HG02759 (cell line): ENCODE measurements around the gene FBXO36.
"Not testable (repeated sequence)": the region's sequence is repeated elsewhere in the genome, so short reads cannot be mapped to it uniquely, and the experiment has no call there.

Experiments
- ATAC-seq: cut with Tn5 transposase; IDR thresholded peaks from one replicate; pipeline ENCODE4 v1.9.1; 2021; ENCODE audit warnings: mild to moderate bottlenecking, moderate library complexity; ENCODE audit not compliant: unreplicated experiment

The FBXO36 gene

DNA sequence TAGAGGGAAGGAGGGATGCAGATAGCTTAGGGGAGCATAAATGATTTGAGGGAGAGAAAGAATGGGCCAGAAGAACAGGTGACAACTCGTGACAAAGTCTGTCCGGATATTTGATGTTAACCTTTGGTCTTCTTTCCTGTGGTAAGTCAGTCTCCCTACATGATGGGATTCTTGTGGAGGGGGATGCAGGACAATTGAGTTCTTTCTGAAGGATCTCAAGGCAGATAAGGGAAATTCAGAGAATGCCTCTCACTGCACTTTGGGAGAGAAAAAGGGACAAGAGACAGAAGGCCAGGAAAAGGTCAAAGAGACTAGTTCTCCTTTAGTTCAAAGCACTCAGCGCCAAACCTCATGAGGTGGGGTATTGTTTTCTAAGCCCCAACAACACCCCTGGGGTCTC, 34.2 kb downstream of the FBXO36 start:
- no peak for ATAC-seq

DNA sequence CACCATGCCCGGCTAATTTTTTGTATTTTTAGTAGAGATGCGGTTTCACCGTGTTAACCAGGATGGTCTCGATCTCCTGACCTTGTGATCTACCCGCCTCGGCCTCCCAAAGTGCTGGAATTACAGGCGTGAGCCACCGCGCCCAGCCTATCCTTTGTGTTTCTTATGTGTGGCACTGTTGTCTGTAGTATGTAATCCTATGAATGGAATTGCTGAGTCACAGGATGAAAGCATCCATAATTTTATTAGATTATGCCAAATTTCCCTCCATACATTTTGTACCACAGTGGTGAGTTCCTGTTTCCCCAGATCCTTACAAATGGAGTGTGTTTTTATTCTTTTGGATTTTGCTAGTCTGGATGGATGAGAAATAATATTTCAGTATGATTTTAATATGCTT, 41.3 kb downstream of the FBXO36 start:
- not testable (repeated sequence) for ATAC-seq

DNA sequence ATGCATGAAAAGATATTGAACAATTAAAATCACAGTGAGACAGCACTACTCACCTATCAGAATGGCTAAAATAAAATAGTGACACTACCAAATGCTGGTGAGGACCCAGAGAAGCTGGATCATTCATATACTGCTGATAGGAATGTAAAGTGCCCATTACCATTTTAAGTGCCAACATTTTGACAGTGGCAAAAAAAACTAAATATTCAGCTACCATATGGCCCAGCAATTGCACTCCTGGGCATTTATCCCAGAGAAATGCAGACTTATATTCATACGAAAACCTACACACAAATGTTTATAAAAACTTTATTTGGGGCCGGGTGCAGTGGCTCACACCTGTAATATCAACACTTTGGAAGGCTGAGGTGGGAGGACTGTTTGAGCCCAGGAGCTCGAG, 47.6 kb downstream of the FBXO36 start:
- no peak for ATAC-seq

DNA sequence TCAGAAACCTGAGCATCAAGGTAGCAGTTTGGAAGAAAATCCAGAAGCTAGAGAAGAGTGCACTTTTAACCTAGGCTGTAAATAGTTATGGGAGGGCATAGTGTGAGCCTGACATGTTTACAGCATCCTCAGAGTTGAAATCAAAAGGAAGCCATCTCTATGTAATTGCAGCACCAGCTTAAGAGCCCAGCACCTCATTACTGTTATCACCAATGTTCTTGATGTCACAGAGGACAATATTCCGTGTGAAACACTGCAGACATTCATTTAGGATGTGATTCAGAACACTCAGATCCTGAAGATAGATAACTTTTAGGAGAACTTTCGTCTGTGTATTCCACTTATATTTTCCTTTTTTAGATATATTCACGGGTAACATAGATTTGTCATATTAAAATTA, 48.1 kb downstream of the FBXO36 start:
- no peak for ATAC-seq

DNA sequence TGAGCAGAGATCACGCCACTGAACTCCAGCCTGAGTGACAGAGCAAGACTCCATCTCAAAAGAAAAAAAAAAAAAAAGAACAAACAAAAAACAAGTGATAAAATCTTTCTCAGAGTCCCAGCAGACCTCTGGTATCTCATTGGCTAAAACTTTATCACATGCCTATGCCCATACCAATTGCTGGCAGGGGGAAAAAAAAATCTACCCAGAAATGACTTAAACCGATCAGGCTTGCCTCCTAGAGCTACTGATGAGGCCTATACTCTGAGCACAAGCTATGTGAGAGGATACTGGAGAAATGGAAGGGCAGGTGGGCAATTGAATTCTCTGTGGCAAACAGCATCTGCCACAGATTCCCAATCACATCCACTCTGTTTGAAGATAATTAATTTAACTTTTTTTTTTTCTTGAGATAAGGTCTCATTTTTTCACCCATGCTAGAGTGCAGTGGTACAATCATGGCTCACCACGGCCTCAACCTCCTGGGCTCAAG, 49.0 kb downstream of the FBXO36 start:
- ATAC-seq = no peak

DNA sequence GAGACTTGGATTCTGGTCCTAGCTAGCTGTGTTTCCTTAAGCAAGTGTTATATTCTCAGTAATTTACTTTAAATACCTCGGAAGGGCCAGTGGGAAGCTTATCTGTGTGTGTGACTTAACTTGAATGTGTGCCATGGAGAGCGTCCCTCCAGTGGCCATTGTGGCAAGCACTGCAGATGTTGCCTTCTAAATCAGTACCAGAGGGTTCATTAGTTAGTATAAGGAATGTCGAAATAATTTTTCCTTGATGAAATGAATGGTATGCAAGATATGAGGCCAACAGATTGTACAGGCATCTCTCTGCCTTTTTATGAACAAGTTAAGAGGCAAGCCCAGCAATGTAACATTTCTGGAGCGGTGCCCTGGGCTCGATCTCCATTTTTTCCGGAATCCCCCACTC, 52.0 kb downstream of the FBXO36 start:
- no peak for ATAC-seq

DNA sequence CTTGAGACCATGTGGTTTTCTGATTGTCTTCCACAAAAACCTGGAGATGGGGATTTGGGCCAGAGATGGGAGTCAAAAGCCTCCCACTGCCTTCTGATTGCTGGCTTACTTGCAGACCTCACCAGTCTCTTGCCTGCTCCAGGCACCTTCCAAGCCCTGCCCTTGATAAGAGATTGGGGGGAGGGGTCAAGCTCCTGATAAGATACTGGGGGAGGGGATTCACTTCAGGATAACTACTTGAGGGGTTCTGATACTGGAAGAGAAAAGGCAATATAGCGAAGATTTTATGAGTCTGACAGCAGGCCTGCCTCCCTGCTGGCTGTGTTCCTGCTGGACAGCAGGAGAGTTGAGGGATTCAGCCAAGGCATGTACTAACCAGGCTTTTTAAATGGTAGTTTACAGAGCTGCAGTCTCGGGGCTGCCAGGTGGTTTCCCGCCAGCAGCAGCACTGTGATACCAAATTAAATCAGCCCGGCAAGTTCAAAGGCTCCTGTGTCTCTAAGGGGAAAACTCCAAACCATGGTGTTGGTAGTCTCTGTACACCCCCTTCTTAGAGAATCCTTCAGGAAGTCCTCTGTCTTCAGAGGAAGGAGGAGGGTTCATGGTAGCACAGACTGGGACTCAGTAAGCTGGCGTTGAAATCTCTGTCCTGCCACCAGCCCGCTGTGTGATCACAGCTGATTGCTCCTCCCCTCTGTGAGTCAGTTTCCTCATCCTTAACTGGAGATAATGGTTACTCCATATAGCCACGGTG, 58.3 kb downstream of the FBXO36 start:
- ATAC-seq = peak; percentile 57

DNA sequence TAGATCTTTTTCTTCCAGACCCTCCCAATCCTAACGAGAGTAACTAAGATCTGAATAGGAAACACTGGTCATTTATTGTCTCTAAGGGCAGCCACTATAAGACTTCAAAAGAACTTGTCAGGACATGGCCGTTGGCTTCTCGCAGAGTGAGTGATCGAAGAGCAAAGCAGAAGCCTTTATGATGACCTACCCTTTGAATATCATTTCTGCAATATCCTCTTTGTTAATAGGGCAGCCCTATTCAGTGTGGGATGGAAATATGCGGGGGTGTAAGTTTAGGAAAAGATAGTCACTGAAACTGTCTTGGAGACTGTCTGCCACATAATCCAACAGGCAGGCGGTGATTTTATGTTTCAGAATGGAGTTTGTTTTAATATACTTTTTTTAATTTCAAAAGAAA, 70.9 kb downstream of the FBXO36 start:
- no peak for ATAC-seq

DNA sequence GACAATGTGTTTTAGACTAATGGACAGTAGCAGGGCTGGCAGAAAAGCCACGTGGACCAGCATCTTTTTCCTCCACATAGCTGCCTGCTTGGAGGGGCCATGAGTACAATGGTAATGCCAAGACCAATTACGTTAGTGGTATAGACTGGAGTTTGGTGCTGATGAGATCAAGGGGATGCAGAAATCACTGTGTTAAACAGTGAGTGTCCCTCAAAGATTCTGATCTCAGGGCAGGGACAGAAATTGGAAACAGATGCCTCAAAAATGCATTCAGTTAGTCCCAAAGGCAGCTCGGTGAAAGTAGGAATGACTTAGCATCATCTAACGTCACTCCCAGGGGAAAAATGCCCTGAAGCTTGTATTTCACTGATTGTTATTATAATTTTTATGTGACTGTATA, 74.0 kb downstream of the FBXO36 start:
- no peak for ATAC-seq

DNA sequence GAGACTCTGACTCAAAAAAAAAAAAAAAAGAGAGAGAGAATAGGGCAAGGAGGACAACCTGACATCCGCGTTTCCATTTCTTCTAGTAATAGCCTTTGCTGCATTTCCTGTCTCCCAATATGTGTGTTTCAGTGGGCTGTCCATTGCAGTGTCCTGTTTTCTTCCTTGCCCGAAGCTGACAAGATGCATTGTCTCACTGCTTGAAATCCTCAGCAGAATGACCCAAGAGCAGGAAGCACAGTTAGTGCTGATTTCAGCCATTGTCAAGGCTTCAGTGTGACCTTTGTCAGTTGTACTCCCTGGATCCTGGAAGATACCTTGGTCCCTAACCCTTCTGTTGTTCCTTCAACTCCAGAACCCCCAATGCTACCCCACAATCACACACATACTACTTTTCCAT, 75.3 kb downstream of the FBXO36 start:
- no peak for ATAC-seq

DNA sequence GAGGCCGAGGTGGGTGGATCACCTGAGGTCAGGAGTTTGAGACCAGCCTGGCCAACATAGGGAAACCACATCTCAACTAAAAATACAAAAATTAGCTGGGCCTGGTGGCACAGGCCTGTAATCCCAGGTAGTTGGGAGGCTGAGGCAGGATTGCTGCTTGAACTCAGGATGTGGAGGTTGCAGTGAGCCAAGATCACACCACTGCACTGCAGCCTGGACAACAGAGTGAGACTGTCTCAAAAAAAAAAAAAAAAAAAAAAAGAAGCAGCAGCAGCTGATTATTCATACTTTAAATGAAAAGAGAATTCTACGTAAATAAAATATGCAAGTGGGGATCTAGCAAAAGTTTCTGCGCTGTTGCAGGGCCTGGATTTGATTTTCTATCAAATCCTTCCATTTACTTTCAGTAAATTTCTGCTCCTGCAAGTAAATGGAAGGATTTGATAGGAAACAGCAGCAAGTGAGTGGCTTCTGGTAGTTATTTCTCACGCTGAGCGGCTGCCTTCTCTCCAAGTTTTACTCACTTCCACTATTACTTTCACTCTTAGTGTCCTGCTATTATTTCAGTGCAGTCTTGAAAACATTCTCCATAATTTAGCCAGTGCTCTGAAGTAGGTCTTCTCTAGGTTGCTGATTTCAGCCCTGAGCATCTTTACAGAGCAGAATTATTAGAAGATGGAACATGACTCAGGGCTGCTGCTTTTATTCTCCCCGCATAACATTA, 78.0 kb downstream of the FBXO36 start:
- peak; percentile 96 for ATAC-seq

DNA sequence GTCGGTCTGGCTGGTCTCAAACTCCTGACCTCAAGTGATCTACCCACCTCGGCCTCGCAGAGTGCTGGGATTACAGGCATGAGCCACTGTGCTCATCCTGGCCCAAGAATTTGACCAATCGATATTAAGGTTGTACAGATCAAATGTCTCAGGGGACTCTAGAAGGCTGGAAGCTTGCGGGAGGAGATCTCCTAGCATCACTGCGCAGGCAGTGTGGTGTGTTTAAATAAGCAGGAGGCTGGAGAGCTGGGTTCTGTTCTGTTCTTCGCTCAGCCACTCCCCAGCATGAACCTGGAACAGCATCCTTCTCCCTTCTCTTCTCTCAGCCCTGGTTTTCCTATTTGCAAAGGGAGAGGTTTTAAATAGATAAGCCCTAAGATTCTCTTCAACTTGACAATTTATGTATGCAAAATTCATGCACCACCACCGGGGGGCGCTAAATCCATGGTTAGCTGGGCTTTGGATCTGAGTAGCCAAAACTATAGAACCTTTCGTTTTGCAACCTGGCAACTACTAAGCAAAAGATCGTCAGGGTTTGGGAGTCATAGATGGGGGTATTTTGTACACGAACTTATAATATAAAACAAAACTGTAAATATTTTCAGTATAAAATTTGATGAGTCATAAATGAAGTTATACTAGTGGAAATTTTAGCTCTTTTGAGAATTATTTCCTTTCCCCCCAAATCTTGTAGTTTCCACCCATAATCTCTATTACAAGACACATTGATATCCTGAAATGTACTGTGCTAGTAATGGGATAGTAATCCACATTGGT, 85.8 kb downstream of the FBXO36 start:
- no peak for ATAC-seq

DNA sequence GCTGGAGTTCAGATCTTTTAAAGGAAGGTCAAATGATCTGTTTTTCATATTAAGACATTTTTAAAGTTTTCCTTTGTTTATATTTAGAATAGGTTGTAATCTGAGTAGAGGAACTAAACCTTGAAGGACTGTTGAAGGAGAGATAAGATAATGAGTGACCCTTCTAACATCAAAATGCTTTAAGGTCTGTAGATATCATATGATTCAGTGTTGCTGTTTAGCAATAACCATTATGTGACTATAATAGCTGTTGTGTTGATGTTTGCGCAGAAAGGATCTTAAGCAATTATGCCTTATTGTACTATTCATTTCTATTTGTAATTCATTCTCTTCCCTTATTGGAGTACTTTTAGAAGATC, 86.4 kb downstream of the FBXO36 start:
- no peak for ATAC-seq

DNA sequence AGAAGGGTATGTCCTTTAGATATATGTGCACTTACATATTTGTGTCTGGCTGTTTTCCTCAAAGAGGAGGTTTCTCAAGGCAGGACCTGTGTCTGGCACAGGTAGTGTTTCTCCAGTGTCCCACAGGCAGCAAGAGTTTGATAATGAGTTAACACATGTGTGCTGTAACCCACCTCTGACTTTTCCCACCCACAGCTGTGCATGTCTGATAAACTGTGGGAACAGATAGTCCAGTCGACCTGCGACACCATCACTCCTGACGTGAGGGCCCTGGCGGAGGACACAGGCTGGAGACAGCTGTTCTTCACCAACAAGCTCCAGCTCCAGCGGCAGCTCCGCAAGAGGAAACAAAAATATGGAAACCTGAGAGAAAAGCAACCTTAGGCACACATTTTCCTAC, 88.2 kb downstream of the FBXO36 start:
- ATAC-seq = no peak

DNA sequence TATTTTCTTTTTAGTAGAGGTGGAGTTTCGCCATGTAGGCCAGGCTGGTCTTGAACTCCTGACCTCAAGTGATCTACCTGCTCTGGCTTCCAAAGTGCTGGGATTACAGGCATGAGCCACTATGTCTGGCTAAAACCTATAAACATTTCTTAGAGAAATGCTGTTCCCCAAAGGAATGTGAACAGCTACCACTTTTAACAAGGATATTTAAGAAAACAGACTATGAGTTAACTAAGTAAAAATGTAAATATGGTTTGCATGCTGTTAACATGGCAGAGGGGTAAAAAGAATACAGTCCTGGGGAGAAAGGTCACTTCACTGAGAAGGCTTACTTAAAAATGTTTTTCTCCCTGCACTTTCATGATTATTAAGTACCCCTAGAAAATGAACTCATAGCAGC, 89.3 kb downstream of the FBXO36 start:
- no peak for ATAC-seq

DNA sequence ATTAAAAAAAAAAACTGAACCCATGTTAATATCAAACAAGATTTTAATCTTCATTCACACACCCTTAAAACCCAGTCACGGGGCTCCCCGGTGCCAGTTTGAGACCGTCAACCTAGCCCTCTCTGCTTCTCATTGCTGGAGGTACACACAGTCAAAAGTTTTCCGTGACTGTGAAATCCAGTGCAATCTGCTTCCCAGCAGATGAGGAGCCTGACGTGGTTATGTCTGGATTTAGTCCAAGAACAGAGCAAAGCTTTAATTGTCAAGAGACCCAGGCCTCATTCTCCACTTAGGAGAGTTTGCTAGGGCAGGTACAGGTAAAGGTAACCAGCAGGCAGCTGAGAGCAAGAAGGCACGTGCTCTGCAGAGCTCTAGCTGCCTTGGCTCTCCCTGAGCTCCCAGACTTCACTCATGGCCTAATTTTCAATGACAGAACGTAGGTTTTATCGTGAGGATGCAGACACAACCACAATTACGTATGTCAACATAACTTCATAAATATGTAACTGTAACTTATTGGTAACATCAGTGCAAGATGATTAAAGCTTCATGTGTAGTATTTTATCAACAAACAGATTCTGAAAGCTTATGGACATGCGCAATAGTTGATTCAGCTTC, 90.1 kb downstream of the FBXO36 start:
- ATAC-seq = no peak

DNA sequence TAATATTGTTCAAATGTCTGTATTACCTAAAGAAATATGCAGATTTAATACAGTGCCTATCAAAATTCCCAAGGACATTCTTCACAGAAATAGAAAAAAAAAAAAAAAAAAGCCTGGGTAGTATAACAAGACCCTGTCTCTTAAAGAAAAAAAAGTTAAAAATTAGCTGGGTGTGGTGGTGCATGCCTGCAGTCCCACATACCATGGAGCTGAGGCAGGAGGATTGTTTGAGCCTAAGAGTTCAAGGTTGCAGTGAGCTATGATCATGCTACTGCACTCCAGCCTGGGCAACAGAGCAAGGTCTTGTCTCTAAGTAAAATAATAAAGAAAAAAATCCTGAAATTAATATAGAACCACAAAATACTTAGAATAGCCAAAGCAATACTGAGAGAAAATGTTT, 94.5 kb downstream of the FBXO36 start:
- ATAC-seq = no peak

DNA sequence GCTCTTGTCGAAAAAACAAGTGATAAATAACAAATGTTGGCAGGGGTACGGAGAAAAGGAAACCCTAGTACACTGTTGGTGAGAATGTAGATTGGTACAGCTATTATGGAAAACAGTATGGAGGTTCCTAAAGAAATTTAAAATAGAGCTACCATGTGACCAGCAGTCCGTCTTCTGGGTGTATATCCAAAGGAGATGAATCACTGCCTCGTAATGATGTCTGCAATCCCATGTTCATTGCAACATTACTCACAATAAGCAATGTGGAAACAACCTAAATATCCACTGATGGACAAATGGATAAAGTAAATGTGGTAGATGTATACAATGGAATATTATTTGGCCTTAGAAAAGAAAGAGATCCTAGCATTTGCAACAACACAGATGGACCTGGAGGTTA, 95.8 kb downstream of the FBXO36 start:
- ATAC-seq = no peak

DNA sequence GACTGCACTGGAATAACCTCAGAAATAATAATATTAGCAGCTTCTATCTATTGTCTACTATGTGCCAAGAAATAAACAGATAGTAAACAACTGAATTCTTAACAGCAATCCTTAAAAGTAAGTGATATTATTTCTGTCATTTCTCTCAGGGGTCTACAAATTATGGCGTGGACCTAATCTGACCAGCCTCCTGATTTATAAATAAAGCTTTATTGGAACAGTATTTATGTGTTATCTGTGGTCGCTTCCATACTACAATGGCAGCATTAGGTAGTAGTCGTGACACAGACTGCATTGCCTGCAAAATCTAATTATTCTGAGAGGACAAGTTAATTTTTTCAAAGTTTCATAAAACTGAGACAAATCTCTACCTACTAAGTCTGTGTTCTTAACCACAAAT, 97.4 kb downstream of the FBXO36 start:
- ATAC-seq = no peak

DNA sequence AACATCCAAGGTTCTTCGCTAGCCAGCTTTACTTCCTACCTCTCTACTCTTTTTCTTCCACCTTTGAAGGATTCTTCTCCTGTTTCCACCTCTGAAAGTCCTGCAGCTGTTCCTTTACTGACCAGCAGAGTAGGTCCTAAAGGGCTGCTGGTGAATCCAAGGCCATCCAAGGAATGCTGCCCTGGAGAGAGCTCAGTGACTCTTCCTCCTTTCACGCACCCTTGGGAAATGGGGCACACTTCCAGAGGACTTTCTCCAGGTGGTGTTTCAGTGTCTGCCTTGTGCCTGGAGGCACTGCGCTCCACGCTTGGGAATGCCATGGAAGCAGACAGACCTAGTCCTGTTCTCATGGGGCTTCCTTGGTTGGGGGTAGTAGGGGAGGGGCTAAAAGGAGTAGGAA, 101.0 kb downstream of the FBXO36 start:
- ATAC-seq = no peak

DNA sequence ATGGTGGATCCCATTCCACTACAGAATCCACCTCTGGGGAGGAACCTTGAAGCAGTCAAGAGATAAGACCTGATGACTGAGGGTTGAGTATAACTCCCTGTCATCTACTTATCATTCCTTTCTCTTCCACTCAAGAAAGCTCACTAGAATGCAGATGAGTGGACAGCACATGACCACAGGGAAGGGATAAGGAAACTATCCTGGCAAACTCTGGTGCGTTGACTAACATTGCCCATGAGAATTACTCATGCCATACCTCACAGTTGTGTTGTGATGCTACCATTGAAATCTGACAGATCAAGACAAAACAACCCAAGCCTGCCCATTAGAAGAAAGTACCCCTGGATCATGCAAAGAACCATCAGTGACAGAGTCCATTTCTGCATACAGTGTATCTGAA, 119.9 kb downstream of the FBXO36 start:
- no peak for ATAC-seq
